ENCODE data around the gene USP11. TPM values are rescaled to one million over a fixed set of nuclear protein-coding genes. Genes with fewer than 3 reads are reported as not detected.

The USP11 gene
- total and polyA plus RNA-seq, 2 of the 4 experiments (the other 2 are of a cell fraction), result 33.5 to 59.7 TPM

DNA sequence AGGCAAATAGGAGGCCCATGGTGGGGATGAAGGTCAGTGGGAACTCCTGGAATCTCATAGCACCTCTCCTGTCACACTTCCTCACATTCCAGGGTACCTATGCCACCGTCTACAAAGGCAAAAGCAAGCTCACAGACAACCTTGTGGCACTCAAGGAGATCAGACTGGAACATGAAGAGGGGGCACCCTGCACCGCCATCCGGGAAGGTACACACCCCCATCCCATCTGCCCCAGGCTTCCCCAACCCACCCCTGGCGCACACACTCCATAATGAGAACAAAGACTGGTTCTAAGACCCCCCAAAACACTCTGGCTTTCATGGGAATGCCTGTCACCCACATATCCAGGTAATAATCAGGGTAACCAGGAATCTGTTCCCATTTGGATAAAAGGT is 7.9 kb upstream of the USP11 start:
- no CpG with 5 or more reads among the region's 4 CpGs for WGBS, 2 experiments (ENCODE audit: extremely low coverage in 2 of 2, insufficient read length in 1 of 2)
- Histone ChIP-seq H3K4me1 (ENCODE audit: control insufficient read depth, insufficient read depth, low read length) (peaks cover 4% of the 10 kb centered on the region; the same call in 1 of the 2 replicates), H2BK15ac (ENCODE audit: low read depth, low read length) (no peak overlapping the region), H3K4ac (ENCODE audit: low read depth, low read length) (no peak overlapping the region), H3K18ac (ENCODE audit: low read depth, low read length) (no peak overlapping the region), H4K5ac (ENCODE audit: low read depth, low read length) (no peak overlapping the region), H3K27me3 (ENCODE audit: control insufficient read depth, insufficient read depth, low read length) (peaks cover 3% of the 10 kb centered on the region; the same call in 1 of the 2 replicates), H3K4me2 (ENCODE audit: low read depth, low read length) (no peak overlapping the region), H3K14ac (replicated peaks; ENCODE audit: low read depth, low read length) (no peak overlapping the region), H3K56ac (ENCODE audit: extremely low read depth, insufficient read depth, low read length) (no peak overlapping the region), H3K9ac (ENCODE audit: low read depth, low read length) (no peak overlapping the region), H2AFZ (replicated peaks; ENCODE audit: low read length, poor library complexity) (no peak overlapping the region), H2BK20ac (ENCODE audit: low read depth, low read length) (no peak overlapping the region), H2AK9ac (replicated peaks; ENCODE audit: low read depth, low read length, poor library complexity) (no peak overlapping the region), H3K4me3 (ENCODE audit: insufficient read depth, low read depth, low read length) (no peak overlapping the region), H4K20me1 (ENCODE audit: insufficient read depth, low read length) (peaks cover 43% of the 10 kb centered on the region), H2BK120ac (ENCODE audit: low read depth, low read length) (no peak overlapping the region), H3K9me1 (ENCODE audit: insufficient read depth, low read length) (peaks cover 15% of the 10 kb centered on the region), H3K27ac (ENCODE audit: insufficient read depth, low read length) (no peak overlapping the region), H4K8ac (ENCODE audit: low read depth in 2 of 2, low read length in 2 of 2) (no peak overlapping the region), H2BK5ac (ENCODE audit: low read depth, low read length, poor library complexity, severe bottlenecking) (no peak overlapping the region), H3K23ac (ENCODE audit: low read depth, low read length) (no peak overlapping the region), H3K9me3 (ENCODE audit: control insufficient read depth, insufficient read depth, low read length) (no peaks in the 10 kb centered on the region), H4K91ac (ENCODE audit: insufficient read depth, low read depth, low read length) (no peak overlapping the region), H3K36me3 (ENCODE audit: control insufficient read depth, insufficient read depth, low read length) (peaks cover 55% of the 10 kb centered on the region), H3K79me1 (ENCODE audit: low read depth in 1 of 2, low read length in 2 of 2) (peaks cover 0 to 16% of the 10 kb centered on the region in 2 experiments; a peak in 2 of 4 replicates), H2AK5ac (ENCODE audit: low read depth, low read length) (no peak overlapping the region)
- ChIA-PET CTCF (no interaction called here), POLR2A (ENCODE audit: unreplicated experiment) (no interaction called here)
- ATAC-seq (ENCODE audit: low read depth) (no peak), DNase-seq (no peak)
- TF ChIP-seq, protein P1, sequence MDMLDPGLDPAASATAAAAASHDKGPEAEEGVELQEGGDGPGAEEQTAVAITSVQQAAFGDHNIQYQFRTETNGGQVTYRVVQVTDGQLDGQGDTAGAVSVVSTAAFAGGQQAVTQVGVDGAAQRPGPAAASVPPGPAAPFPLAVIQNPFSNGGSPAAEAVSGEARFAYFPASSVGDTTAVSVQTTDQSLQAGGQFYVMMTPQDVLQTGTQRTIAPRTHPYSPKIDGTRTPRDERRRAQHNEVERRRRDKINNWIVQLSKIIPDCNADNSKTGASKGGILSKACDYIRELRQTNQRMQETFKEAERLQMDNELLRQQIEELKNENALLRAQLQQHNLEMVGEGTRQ (IDR thresholded peaks at IDR 0.05; ENCODE audit: low read depth, low read length), result no peak
- TF ChIP-seq RCOR1 (IDR thresholded peaks at IDR 0.05; ENCODE audit: insufficient replicate concordance, low read length) (no peak), RFX5 (IDR thresholded peaks at IDR 0.05; ENCODE audit: low read depth, low read length) (no peak), FOS (IDR thresholded peaks at IDR 0.05; ENCODE audit: low read depth, low read length) (no peak), POLR2A (IDR thresholded peaks at IDR 0.05; ENCODE audit: low read depth, low read length) (no peak), MXI1 (IDR thresholded peaks at IDR 0.05; ENCODE audit: borderline replicate concordance, low read depth, low read length) (no peak), BHLHE40 (IDR thresholded peaks at IDR 0.05; ENCODE audit: low read depth, low read length) (no peak), CHD1 (IDR thresholded peaks at IDR 0.05; ENCODE audit: low read depth, low read length) (no peak), RAD21 (IDR thresholded peaks at IDR 0.05; ENCODE audit: low read length) (no peak), SMC3 (IDR thresholded peaks at IDR 0.05; ENCODE audit: low read depth, low read length) (no peak), CEBPB (IDR thresholded peaks at IDR 0.05; ENCODE audit: low read depth, low read length) (no peak), NFE2L2 (IDR thresholded peaks at IDR 0.05; ENCODE audit: low read depth, low read length) (no peak), MAFK (IDR thresholded peaks at IDR 0.05; ENCODE audit: low read depth, low read length) (no peak), MAZ (IDR thresholded peaks at IDR 0.05; ENCODE audit: borderline replicate concordance, low read depth, low read length) (no peak)
- TF ChIP-seq, protein P2, sequence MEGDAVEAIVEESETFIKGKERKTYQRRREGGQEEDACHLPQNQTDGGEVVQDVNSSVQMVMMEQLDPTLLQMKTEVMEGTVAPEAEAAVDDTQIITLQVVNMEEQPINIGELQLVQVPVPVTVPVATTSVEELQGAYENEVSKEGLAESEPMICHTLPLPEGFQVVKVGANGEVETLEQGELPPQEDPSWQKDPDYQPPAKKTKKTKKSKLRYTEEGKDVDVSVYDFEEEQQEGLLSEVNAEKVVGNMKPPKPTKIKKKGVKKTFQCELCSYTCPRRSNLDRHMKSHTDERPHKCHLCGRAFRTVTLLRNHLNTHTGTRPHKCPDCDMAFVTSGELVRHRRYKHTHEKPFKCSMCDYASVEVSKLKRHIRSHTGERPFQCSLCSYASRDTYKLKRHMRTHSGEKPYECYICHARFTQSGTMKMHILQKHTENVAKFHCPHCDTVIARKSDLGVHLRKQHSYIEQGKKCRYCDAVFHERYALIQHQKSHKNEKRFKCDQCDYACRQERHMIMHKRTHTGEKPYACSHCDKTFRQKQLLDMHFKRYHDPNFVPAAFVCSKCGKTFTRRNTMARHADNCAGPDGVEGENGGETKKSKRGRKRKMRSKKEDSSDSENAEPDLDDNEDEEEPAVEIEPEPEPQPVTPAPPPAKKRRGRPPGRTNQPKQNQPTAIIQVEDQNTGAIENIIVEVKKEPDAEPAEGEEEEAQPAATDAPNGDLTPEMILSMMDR (conservative IDR thresholded peaks at IDR 0.05; ENCODE audit: low read depth, low read length), result no peak
- TF ChIP-seq, protein P3, sequence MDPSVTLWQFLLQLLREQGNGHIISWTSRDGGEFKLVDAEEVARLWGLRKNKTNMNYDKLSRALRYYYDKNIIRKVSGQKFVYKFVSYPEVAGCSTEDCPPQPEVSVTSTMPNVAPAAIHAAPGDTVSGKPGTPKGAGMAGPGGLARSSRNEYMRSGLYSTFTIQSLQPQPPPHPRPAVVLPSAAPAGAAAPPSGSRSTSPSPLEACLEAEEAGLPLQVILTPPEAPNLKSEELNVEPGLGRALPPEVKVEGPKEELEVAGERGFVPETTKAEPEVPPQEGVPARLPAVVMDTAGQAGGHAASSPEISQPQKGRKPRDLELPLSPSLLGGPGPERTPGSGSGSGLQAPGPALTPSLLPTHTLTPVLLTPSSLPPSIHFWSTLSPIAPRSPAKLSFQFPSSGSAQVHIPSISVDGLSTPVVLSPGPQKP (IDR thresholded peaks at IDR 0.05; ENCODE audit: borderline replicate concordance, low read depth, low read length), result no peak
- intact Hi-C loops (cut with micrococcal nuclease) (no loop called here), dilution Hi-C loops (cut with HindIII; ENCODE audit: low sequenced_read_pairs, unreplicated experiment) (no loop called here), in situ Hi-C loops (cut with MboI; ENCODE audit: low sequenced_read_pairs) (loop anchor here (25.0 kb wide), 1 partner anchor 412 kb away; the partner anchor contains the start of gene CFP)
- no TSS peak for BruUV-seq (replicated peaks)

Data from IMR-90 (cell line).